NCI-H2227 (cell line): ENCODE data around the gene AZIN2.
"Not testable (repeated sequence)": the region's sequence is repeated elsewhere in the genome, so short reads cannot be mapped to it uniquely, and the experiment has no call there.

Experiments used
- DNase-seq: peaks from one replicate; lab custom pipeline; 2025; ENCODE audit not compliant: unreplicated experiment; lab: John Stamatoyannopoulos, UW

Gene AZIN2

DNA sequence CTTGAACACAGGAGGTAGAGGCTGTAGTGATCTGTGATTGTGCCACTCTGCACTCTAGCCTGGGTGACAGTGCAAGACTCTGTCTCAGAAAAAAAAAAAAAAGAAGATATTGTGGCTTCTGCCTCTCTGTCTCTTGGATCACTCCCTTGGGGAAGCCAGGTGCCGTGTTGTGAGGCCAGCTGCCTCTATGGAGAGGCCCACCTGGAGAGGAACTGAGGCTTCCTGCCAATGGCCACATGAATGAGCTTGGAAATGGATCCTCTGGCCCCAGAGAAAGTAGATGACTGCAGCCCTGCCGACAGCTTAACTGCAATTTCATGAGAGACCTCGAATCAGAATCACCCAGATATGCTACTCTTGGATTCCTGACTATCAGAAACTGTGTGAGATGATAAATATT lies 24.5 kb upstream of the AZIN2 start:
- no peak for DNase-seq

DNA sequence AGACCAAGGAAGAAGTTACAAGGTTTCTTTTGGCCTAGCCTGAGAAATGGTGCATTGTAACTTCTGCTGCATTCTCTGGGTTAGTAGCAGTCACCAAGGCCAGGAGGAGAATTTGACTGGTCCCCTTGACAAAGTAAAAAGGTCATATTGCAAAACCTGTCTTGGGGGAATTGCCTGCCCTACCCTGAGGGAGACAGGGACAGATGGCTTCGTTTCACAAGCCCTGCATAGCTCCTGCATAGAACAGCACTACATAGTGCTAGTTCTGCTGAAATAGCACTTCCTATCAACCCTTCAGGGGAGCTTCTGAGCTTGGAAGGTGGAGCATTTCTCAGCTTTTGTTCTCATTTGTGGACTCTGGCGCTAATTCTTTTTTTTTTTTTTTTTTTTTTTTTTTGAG lies 23.9 kb upstream of the AZIN2 start:
- DNase-seq: no peak

DNA sequence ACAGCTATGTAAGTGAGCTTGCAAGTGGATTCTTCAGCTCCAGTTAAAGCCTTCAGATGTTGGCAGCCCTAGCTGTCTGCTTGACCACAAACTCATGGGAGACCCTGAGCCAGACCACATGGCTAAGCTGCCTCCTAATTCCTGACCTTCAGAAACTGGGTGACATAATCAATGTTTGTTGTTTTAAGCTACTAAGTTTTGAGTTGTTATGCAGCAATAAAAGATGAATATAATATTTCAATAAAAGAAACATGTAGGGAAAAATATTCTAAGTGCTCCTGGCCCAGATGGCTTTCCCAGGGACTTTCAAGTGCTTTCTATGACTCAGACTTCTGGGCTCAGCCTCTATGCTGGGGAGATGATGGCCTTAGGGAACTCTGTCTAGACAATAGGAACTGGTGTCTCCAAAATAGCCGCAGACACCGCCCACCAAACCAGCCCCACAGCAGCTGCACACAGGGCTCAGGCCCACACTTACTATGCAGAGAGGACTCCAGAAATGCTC lies 20.3 kb upstream of the AZIN2 start:
- no peak for DNase-seq

DNA sequence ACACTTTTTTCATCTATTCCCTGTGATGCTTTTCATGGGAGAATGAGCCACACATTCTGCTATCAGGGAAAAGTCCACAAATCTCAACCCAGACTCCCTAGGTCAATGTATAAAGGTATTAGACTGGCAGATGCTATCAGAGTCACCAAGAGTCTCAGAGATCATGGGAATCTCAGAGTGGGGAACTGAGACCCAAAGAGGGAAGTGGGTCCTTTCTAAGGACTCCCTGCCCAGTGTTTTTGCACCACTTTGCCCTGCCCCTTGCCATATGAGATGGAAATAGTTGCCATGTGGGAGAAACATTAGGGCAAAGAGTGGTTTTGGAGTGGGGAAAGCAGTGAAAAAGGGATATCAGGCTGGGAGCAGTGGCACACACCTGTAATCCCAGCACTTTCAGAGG lies 19.1 kb upstream of the AZIN2 start:
- DNase-seq: no peak

DNA sequence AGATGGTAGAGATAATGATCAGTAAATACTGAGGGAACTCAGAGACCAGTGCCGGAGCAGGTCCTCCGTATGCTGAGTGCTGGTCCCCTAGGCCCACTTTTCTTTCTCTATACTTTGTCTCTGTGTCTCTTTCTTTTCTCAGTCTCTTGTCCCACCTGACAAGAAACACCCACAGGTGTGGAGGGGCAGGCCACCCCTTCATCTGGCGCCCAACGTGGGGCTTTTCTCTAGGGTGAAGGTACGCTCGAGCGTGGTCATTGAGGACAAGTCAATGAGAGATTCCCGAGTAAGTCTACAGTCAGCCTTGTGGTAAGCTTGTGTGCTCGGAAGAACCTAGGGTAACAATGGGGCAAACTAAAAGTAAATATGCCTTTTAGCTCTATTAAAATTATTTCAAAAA lies 16.7 kb upstream of the AZIN2 start:
- DNase-seq: peak; percentile 19

DNA sequence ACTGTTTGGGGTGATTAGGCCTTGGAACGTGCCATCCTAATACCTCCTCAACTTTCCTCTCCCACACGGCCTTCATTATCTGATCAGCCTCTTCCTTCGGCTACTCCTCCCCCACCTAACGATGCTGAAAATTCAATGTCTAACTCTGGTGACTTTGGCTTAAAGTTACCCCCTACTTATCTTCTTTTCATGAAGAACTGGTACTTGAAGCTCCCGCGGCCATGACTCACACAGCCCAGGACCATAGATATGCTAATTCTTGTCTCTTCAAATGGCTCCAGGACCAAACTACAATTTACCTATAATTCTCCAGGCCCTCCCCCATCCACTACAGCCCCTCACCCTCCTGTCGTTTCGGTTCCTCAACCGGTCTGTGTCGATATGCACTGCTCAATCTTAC lies 15.7 kb upstream of the AZIN2 start:
- no peak for DNase-seq

DNA sequence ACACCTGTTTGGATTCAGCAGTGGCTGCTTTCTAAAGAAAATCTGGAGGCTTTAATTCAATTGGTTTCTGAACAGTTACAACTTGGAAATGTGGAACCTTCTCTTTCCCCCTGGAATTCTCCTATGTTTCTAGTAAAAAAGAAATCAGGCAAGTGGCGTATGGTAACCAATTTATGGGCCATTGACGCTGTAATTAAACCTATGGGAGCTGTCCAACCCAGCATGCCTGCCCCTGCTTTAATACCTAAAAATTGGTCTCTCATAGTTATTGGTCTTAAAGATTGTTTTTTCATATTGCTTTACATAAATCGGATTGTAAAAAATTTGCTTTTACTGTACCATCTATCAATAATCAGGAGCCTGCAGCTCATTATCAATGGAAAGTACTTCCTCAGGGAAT lies 14.5 kb upstream of the AZIN2 start:
- not testable (repeated sequence) for DNase-seq

DNA sequence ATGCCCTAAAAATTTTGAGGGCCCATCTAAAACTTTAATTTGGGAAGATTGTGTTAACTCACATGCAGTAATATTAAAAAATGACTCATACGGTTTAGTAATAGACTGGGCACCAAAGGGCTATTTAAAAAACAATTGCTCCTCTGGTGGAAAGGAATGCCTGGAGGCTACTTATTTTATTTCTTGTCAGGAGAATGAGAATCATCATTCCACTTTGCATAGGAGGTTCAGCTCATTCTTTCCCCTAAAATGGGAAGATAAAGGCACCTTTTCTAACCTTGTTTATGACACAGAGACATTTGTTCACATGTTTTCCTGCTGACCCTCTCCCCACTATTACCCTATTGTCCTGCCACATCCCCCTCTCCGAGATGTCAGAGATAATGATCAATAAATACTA lies 12.8 kb upstream of the AZIN2 start:
- not testable (repeated sequence) for DNase-seq

DNA sequence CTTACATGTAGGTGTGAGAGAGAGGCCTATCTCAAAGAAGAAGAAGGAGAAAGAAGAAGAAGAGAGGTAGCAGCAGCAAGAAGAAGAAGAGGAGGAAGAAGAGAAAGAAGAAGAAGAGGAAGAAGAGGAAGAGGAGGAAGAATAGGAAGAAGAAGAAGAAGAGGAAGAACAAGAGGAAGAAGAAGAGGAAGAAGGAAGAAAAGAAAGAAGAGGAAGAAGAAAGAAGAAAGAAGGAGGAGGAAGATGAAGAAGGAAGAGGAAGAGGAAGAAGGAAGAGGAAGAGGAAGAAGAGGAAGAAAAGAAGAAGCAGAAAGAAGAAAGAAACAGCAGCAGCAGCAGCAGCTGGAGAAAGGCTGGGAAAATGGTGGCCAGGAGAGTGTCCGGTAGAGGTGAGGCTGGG lies 10.3 kb upstream of the AZIN2 start:
- no peak for DNase-seq

DNA sequence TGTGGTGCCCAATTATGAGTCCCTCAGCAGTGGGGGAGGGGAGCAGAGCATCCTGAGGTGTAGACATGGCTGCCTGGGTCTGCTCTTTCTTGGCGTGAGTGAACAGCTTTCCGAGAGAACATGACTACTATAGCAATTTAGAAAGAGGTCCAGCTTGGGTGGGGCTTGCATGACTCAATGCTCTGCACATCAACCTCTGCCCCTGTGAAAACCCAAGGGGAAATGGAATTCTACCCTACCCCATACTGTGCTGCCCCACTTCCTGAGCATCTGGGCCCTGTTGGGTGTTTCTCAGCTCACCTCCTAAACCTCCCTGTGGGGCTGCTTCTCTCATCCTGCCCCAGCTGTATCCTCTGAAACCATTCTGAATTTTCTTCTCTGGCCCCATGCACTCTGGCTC lies 8.2 kb upstream of the AZIN2 start:
- DNase-seq: no peak

DNA sequence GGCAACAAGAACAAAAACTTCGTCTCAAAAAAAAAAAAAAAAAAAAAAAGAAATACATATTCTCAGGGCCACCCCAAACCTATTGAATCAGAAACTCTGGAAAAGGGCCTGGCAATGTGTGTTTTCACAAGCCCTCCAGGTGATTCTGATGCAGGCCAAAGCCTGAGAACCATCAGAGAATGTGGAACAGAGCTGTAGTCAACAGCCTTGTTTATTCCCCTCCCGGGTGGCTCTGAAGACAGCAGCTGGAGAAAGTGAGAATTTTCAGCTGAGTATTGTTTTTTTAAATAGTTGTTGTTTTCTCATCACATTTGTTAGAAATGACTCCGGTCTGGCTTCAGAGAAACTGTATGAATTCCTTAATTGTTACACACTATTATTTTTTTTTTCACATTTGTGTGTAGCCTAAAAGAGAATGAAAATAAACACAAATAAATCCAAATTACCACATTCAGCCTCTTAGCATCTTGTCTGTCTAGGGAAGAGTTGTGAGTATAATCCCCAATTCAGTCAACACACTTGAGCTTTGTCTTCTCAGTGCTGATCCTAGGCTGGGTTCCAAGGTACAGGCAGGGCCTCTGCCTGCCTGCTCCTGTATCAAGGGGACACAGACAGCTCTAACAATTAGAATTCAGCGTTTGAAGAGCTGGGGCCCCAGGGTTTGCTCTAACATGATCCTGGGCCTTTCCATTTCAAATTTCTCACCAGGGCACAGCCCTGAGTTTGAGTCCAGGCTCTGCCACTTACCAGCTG lies 6.6 kb upstream of the AZIN2 start:
- DNase-seq: no peak

DNA sequence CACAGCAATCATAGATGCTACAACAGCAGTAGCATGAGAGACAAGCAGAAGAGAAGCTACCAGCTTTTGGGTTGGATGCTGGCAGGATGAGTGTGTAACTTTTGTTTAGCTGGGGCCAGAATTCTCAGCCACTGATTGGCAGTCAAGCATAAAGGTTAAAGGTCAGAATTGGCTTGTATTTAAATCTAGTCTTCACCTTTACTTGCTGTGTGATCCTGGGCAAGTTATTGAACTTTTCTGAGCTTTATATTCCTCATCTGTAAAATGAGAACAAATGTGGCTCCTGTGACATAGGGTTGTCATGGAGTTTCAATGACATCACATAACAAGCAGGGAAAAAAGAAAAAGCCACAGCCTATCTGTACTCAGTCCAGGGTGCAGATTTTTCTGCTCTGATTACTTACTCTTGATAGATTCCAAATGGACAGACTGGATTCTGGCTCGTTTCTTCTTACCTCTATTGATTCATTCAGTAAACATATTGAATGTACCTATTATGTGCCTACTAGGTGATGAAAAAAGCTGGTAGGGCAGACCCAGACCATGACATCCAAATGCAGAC lies 2.8 kb upstream of the AZIN2 start:
- no peak for DNase-seq

DNA sequence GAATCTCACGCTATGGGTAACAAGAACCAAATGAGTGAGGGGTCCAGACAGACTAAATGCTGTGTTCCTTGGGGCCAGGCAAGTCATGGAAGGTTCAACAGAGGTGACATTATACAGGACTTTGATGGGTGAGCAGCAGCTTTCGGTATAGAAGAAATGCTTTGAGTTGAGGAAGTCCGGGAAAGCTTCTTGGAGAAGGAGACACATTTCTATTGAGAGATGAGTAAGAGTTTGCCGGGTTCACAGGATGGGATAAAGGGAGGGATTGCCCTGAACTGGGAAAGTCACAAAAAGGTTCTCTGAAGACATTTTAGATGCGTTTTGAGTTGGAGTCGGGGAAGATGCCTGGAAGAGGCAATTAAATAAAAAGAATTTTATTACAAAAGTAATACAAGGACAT lies 580 bp upstream of the AZIN2 start:
- no peak for DNase-seq

DNA sequence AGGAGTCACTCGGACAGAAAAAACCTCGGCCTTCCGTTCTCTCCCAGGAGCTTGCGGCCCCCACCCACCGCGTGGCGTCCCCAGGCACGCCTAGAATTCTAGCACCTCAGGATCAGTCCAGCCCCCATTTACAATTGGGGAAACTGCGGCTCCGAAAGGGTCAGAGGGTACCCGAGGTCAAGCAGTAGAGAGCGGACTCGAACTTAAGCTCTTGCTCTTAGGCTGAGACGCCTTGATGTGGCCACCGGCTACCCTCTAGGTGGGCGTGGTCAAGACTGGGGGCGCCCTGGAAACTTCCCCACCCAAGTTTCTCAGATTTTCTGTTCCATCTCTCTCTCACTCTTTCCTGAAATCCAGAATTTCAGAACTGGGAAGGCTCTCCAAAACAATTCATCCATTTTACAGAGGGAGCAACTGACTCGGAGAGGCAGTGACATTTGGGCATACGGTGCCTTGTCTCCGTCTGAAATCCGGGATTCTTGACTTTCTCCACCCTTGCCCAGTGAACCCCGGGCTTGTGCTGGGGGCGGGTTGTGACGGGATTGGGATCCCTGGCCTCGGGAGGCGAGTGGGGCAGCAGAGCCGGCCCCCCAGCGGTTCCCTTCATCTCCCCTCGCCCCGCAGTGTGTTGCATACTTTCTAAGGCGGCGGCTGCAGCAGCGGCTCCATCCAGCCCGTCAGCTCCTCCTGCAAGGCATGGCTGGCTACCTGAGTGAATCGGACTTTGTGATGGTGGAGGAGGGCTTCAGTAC lies 777 bp downstream of the AZIN2 start:
- no peak for DNase-seq

DNA sequence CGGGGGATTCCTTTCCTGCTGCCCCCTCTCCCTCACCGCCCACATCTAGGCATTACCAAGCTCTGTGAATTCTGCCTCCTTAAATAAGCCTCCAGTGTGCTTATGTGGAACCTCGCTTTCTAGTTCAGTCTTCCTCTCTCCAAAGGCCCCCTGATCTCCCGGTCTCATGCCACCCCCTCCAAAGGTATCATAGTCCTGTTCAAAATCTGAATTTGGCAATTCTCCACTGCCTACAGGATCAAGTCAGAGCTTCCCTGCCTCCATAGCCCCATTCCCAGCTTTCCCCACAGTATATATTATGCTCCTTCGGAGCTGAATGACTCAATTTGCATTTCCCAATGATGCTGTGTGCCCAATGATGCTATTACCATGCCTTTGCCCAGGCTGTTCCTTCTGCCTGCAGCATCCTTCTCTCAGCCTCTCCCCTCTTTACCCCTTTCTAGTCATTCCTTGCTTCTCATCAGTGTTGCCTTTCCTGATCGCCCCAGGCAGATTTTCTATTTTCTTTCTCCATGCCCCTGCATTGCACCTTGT lies 1.7 kb downstream of the AZIN2 start:
- DNase-seq: no peak

DNA sequence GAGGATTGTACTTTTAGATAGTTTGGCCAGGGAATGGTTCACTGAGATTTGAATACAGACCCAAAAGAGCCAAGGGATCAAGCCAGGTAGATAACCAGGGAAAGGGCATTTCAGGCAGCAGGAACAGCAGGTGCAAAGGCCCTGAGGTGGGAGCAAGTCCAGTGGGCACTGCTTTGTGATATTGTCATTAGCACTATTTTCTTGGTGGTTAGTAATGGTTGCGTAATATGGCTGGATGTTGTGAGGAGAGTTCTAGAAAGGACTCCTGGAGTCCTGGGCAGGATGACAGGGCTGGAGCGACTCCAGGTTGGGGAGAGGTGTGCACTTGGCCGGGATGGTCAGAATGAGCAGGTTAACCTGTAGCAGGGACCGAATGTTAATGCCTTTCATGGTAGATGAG lies 4.4 kb downstream of the AZIN2 start:
- no peak for DNase-seq

DNA sequence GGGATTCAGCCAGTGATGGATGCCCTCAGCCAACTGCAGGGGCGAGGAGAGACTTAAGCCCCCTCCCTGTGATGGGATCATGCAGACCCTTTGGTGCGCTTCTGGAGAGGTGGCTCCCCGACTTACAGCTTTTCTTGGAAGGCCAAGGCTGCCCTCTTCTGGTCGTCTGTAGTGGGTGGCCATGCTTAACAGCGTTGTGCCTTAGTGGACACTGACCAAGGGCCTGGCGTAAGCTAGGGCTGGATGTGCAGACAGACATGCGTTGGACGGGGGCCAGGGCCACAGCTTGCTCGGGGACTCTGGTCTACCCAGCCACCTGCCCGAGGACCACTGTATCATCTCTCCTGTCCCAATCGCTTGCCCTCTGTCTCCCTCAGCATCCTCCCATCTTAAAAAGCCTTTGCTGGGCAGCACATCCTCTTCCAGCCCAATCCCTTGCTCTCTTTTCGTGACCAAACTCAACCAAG lies 5.5 kb downstream of the AZIN2 start:
- peak; percentile 84 for DNase-seq

DNA sequence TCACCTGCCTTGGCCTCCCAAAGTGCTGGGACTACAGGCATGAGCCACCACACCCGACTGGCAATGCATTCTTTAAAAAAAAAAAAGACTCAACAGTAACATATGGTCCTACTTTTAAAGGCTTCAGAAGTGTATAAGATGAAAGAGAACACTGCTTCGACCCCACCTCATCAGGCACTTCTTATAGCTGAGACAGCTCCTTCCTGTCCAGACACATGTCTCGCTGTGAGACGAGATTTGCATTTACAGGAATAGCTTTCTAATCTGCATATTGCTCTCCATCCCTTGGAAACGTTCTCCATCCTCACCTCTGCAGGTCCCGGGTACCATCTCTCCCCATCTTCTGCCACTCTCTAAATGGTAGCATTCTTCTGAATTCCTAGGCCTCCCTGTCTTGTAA lies 6.7 kb downstream of the AZIN2 start:
- no peak for DNase-seq

DNA sequence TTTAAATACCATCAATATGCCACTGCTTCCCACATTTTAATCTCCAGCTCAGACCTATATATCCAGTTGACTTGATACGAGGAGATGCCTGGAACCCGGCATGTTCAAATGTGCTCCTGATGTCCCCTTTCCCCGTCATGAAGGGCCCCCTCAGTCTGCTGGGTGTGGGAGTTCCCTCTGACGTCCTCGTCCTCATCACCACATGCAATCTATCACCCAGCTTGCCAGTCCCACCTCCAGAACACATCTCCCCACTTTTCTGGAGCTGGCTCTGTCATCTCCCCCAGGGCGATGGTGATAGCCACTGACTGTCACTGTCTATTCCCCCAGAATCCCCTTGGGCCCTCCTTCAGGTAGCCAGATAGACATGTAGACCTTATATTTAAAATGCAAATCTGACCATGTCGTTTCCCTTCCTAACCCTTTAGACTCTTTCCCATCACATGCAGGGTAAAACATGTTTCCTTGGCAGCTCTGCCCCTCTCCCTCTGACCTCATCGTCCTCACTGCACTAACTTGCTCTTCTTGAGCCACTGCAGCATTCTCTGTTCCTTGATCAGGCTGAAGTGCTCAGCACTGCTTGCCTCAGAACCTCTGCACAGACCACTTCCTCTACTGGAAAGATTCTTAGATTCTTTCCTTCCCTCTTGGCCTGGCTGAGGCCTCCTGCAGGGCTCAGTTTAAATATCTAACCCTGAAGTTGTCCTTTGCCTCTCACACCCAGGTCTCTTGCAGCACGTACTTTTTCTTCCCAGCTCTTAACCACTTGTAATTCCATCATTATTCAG lies 7.4 kb downstream of the AZIN2 start:
- no peak for DNase-seq

DNA sequence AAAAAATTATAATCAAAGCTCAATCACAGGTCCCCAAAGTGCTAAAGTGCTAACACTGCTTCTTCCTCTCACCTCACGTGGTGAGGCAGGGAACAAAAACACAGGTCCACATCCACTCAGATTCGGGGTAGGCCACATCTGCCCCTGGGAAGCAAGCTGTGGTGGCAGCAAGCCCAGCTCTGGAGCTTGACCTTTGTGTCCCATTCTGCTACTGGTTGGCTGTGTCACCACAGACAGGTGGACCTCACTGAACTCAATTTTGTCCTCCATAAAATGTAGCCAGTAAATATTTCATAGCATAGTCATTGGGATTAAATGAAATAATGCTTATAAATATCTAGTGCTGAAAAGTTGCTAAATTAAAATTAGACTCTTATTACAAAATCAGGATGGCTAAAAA lies 8.5 kb downstream of the AZIN2 start:
- DNase-seq: no peak

DNA sequence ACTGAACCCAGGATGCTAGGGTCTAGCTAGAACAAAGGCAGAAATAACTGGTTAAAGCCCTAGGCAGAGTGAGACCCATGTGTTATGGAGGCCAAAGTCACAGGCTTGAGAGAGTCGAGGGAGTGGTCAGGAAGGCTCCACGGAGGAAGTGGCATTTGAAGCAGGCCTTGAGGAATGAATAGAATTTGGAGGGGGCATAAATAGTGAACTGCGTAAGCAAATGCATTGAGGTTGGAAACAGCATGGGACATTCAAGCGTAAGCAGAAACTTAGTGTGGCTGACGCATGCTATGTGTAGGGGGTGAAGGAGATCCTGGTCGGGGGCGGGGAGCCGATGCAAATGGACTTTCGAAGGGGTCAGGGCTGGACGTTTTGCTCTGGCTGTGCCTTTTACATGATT lies 11.5 kb downstream of the AZIN2 start:
- DNase-seq: no peak
